Liver (tissue), 9 donors: ENCODE results near the gene TENT4A. TPM values are rescaled to one million over a fixed set of nuclear protein-coding genes. Genes with fewer than 3 reads are reported as not detected.

Experiments
- DNase-seq: peaks from one replicate; pipeline ENCODE4 v3.0.0-alpha.2; 2017; ENCODE audit warnings: low spot score
- H3K27ac ChIP-seq, 2 donors: one replicate each; pipeline ENCODE4 v1.7.0; 2013; ENCODE audit warnings: inconsistent platforms in 2 of 2, low read length in 2 of 2, control low read depth in 1 of 2, low read depth in 1 of 2, mild to moderate bottlenecking in 1 of 2
- H3K27me3 ChIP-seq, 4 donors: one replicate each; pipeline versions ENCODE4 v1.6.1 to v1.7.0; 2013; ENCODE audit warnings: low read length in 3 of 4, inconsistent platforms in 1 of 4, mild to moderate bottlenecking in 1 of 4, moderate library complexity in 1 of 4; ENCODE audit not compliant: control insufficient read depth in 4 of 4, insufficient read depth in 4 of 4
- H3K36me3 ChIP-seq, 4 donors: one replicate each; pipeline versions ENCODE4 v1.6.1 to v1.7.0; 2013; ENCODE audit warnings: low read length in 3 of 4, mild to moderate bottlenecking in 3 of 4, low read depth in 1 of 4, moderate library complexity in 1 of 4; ENCODE audit not compliant: control insufficient read depth in 4 of 4, insufficient read depth in 3 of 4
- H3K4me1 ChIP-seq, 4 donors: one replicate each; pipeline versions ENCODE4 v1.6.1 to v1.7.0; 2013; ENCODE audit warnings: low read length in 3 of 4, mild to moderate bottlenecking in 3 of 4, moderate library complexity in 1 of 4; ENCODE audit not compliant: control insufficient read depth in 4 of 4, insufficient read depth in 4 of 4
- H3K4me3 ChIP-seq, 3 donors: one replicate each; pipeline versions ENCODE4 v1.6.1 to v1.7.0; 2013; ENCODE audit warnings: low read length in 3 of 3, control low read depth in 1 of 3, low read depth in 1 of 3, mild to moderate bottlenecking in 1 of 3
- H3K9ac ChIP-seq, 2 donors: one replicate each; pipeline ENCODE4 v1.7.0; 2013; ENCODE audit warnings: low read length in 2 of 2, mild to moderate bottlenecking in 2 of 2, moderate library complexity in 2 of 2, control low read depth in 1 of 2, low read depth in 1 of 2
- H3K9me3 ChIP-seq, 4 donors: one replicate each; pipeline versions ENCODE4 v1.6.1 to v1.7.0; 2013; ENCODE audit warnings: low read length in 3 of 4; ENCODE audit not compliant: control insufficient read depth in 4 of 4
- FOXA1 ChIP-seq: IDR thresholded peaks from 2 replicates; pipeline ENCODE4 v1.6.1; 2016; ENCODE audit warnings: antibody characterized with exemption
- FOXA2 ChIP-seq: IDR thresholded peaks from 2 replicates; pipeline ENCODE4 v1.6.1; 2016; ENCODE audit warnings: antibody characterized with exemption
- GABPA ChIP-seq, 2 donors: IDR thresholded peaks in 1 of 2; conservative IDR thresholded peaks in 1 of 2; 2 replicates each; pipeline ENCODE4 v1.6.1; 2016; ENCODE audit warnings: antibody characterized with exemption in 2 of 2, mild to moderate bottlenecking in 1 of 2, moderate library complexity in 1 of 2
- HNF4G ChIP-seq: IDR thresholded peaks from 2 replicates; pipeline ENCODE4 v1.6.1; 2016; ENCODE audit warnings: antibody characterized with exemption
- JUND ChIP-seq, 2 donors: IDR thresholded peaks; 2 replicates each; pipeline ENCODE4 v1.6.1; 2016; ENCODE audit warnings: antibody characterized with exemption in 2 of 2
- NR2F2 ChIP-seq: IDR thresholded peaks from 2 replicates; pipeline ENCODE4 v1.6.1; 2016; ENCODE audit warnings: antibody characterized with exemption
- RAD21 ChIP-seq, 2 donors: IDR thresholded peaks; 2 replicates each; pipeline ENCODE4 v1.6.1; 2016; ENCODE audit warnings: antibody characterized with exemption in 2 of 2, mild to moderate bottlenecking in 2 of 2
- REST ChIP-seq: IDR thresholded peaks from 2 replicates; pipeline ENCODE4 v1.6.1; 2016; ENCODE audit warnings: antibody characterized with exemption, mild to moderate bottlenecking
- TAF1 ChIP-seq: conservative IDR thresholded peaks from 2 replicates; pipeline ENCODE4 v1.6.1; 2016; ENCODE audit warnings: antibody characterized with exemption, mild to moderate bottlenecking
- YY1 ChIP-seq: IDR thresholded peaks from 2 replicates; pipeline ENCODE4 v1.6.1; 2016; ENCODE audit warnings: antibody characterized with exemption, mild to moderate bottlenecking
- WGBS: extraction: QIAGEN DNeasy Blood & Tissue Kit; methylation state at CpG from one replicate; pipeline ENCODE4 v1.1.7; 2013; 5-methylcytosine and 5-hydroxymethylcytosine counted together
- polyA plus RNA-seq, 2 donors: library from polyadenylated mRNA; stranded (reverse) in 1 of 2; unstranded in 1 of 2; fragments of 200-250 nt in 1 of 2; fragments of >200 nt in 1 of 2; fragmentation: Nextera tagmentation in 1 of 2; extraction: Ambion mirVana in 1 of 2; gene quantifications; one replicate each; pipeline versions ENCODE4 v1.2.1 to v1.2.3, GENCODE V29; 2013 to 2015
- total RNA-seq, 2 donors: library from RNA; depleted of rRNA; stranded (reverse); fragments of >200 nt; gene quantifications; one replicate each; pipeline ENCODE4 v1.2.3, GENCODE V29; 2014
- TF ChIP-seq, protein P1 (sequence below): IDR thresholded peaks from 2 replicates; pipeline ENCODE4 v1.6.1; 2016; ENCODE audit warnings: antibody characterized with exemption
- TF ChIP-seq, protein P2 (sequence below): fragments of 150-350 bp; IDR thresholded peaks from 2 replicates; pipeline ENCODE4 v1.5.1; 2017; ENCODE audit warnings: improper control_type of control experiment, low read depth, low read length; ENCODE audit not compliant: missing input control
- donor health status: healthy.
- donor health status: healthy.
- donor health status: healthy.
- donor health status: healthy.
- donor health status: healthy.

The TENT4A gene
- total and polyA plus RNA-seq, 4 donors, result 3.9 to 15.1 (median 8.1) TPM

DNA sequence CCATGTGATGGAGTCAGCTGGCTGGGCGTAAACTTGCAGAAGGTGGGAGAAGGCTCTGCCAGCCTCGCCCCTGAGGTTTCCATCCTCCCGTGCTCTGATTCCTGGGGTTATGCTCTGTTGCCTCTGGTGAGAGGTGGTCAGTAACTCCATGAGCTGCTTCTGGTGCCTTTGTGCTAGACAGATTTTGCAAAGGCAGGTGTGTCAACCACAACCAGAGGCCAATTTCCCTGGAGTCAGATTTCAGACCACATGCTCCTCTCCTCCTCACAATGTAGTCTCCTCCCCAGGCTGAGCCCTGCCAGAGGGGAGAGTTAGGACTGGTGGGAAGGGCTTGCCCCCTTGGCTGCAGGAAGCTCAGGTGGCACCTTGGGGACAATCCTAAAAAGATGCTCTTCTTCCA, 38.8 kb upstream of the TENT4A start:
- H3K27me3 ChIP-seq, result no peaks in the 10 kb centered on the region
- H3K27ac ChIP-seq, result no peak overlapping the region
- no peak for DNase-seq
- no peak overlapping the region for H3K9ac ChIP-seq
- H3K36me3 ChIP-seq, result peaks cover 2 to 10% (median 7%) of the 10 kb centered on the region in 4 donors
- no peak for TF ChIP-seq FOXA2
- TF ChIP-seq YY1, result no peak
- TF ChIP-seq NR2F2, result no peak
- TF ChIP-seq TAF1, result no peak
- TF ChIP-seq, protein P1, sequence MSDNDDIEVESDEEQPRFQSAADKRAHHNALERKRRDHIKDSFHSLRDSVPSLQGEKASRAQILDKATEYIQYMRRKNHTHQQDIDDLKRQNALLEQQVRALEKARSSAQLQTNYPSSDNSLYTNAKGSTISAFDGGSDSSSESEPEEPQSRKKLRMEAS, result no peak
- TF ChIP-seq, protein P2, sequence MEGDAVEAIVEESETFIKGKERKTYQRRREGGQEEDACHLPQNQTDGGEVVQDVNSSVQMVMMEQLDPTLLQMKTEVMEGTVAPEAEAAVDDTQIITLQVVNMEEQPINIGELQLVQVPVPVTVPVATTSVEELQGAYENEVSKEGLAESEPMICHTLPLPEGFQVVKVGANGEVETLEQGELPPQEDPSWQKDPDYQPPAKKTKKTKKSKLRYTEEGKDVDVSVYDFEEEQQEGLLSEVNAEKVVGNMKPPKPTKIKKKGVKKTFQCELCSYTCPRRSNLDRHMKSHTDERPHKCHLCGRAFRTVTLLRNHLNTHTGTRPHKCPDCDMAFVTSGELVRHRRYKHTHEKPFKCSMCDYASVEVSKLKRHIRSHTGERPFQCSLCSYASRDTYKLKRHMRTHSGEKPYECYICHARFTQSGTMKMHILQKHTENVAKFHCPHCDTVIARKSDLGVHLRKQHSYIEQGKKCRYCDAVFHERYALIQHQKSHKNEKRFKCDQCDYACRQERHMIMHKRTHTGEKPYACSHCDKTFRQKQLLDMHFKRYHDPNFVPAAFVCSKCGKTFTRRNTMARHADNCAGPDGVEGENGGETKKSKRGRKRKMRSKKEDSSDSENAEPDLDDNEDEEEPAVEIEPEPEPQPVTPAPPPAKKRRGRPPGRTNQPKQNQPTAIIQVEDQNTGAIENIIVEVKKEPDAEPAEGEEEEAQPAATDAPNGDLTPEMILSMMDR, result no peak
- no peak for TF ChIP-seq REST
- TF ChIP-seq RAD21 (IDR thresholded peaks at IDR 0.05), result no peak
- TF ChIP-seq FOXA1, result no peak
- TF ChIP-seq HNF4G, result no peak
- no peak for TF ChIP-seq GABPA (IDR thresholded peaks at IDR 0.05 in 1 of 2, conservative IDR thresholded peaks at IDR 0.05 in 1 of 2)
- no peak for TF ChIP-seq JUND (IDR thresholded peaks at IDR 0.05)
- peaks cover 0 to 2% (median 0%) of the 10 kb centered on the region in 4 donors for H3K9me3 ChIP-seq
- H3K4me3 ChIP-seq, result no peak overlapping the region
- WGBS, result 97% methylated on average over 3 of the region's 3 CpGs
- peaks cover 0 to 3% (median 0%) of the 10 kb centered on the region in 4 donors for H3K4me1 ChIP-seq

GRCh38 chr5:6674886-6675285, 38.3 kb upstream of the TENT4A start:
- Histone ChIP-seq H3K4me1 (peaks cover 0 to 3% (median 0%) of the 10 kb centered on the region in 4 donors), H3K9me3 (peaks cover 0 to 2% (median 0%) of the 10 kb centered on the region in 4 donors), H3K4me3 (no peak overlapping the region), H3K9ac (no peak overlapping the region), H3K36me3 (peaks cover 2 to 7% (median 3%) of the 10 kb centered on the region in 4 donors), H3K27me3 (no peaks in the 10 kb centered on the region), H3K27ac (no peak overlapping the region)
- TF ChIP-seq, protein P1, result no peak
- TF ChIP-seq YY1, result no peak
- no peak for TF ChIP-seq HNF4G
- TF ChIP-seq TAF1, result no peak
- TF ChIP-seq FOXA1, result no peak
- TF ChIP-seq RAD21 (IDR thresholded peaks at IDR 0.05), result no peak
- DNase-seq, result no peak
- WGBS, result 96% methylated on average over 10 of the region's 10 CpGs
